NCI-H1048 (cell line): Measurements from ENCODE around the gene KDM4B.

Source experiments
- DNase-seq: peaks from one replicate; lab custom pipeline; 2025; lab: John Stamatoyannopoulos, UW

Gene KDM4B

GRCh38 chr19:5137114-5137513 lies 168.2 kb downstream of the KDM4B start:
- DNase-seq = no peak

- DNase-seq = no peak
Measured at GRCh38 chr19:5137571-5138124, 168.7 kb downstream of the KDM4B start.

GRCh38 chr19:5138606-5139582 lies 170.0 kb downstream of the KDM4B start:
- no peak for DNase-seq

GRCh38 chr19:5139583-5140325 lies 170.8 kb downstream of the KDM4B start:
- DNase-seq = no peak

GRCh38 chr19:5141129-5141849 lies 172.4 kb downstream of the KDM4B start:
- no peak for DNase-seq

- DNase-seq = no peak
Measured at GRCh38 chr19:5141850-5142724, 173.2 kb downstream of the KDM4B start.

- no peak for DNase-seq
Measured at GRCh38 chr19:5142725-5143097, 173.8 kb downstream of the KDM4B start.

- DNase-seq = no peak
Measured at GRCh38 chr19:5143471-5144411, 174.8 kb downstream of the KDM4B start.

GRCh38 chr19:5144545-5145179 lies 175.7 kb downstream of the KDM4B start:
- no peak for DNase-seq

- no peak for DNase-seq
Measured at GRCh38 chr19:5145521-5146511, 176.9 kb downstream of the KDM4B start.

GRCh38 chr19:5147074-5147977 lies 178.4 kb downstream of the KDM4B start:
- no peak for DNase-seq

- DNase-seq = no peak
Measured at GRCh38 chr19:5147978-5148793, 179.3 kb downstream of the KDM4B start.

GRCh38 chr19:5148794-5149190 lies 179.9 kb downstream of the KDM4B start:
- DNase-seq = no peak

GRCh38 chr19:5149508-5149907 lies 180.6 kb downstream of the KDM4B start:
- DNase-seq = no peak

- no peak for DNase-seq
Measured at GRCh38 chr19:5149932-5150901, 181.3 kb downstream of the KDM4B start.
